Cortex of kidney (tissue), 1 donor: ENCODE data around the gene RPEL1.
"Not testable (repeated sequence)": the region's sequence is repeated elsewhere in the genome, so short reads cannot be mapped to it uniquely, and the experiment has no call there.

Source experiments
- DNase-seq: peaks from one replicate; lab custom pipeline; 2025; lab: John Stamatoyannopoulos, UW

The RPEL1 gene

GRCh38 chr10:103245587-103245986 is at the start of gene RPEL1:
Gene RPEL1 (plus strand): TSS chr10:103245887. CDS start chr10:103245997, 110 bp downstream.
- DNase-seq: not testable (repeated sequence)

GRCh38 chr10:103196516-103196915 is 49.2 kb upstream of the RPEL1 start:
- no peak for DNase-seq

- no peak for DNase-seq
These were observed 48.5 kb upstream of the RPEL1 start for GRCh38 chr10:103197174-103197573.

- DNase-seq: no peak
These were observed 47.8 kb upstream of the RPEL1 start for GRCh38 chr10:103197903-103198302.

- DNase-seq: no peak
These were observed 47.0 kb upstream of the RPEL1 start for GRCh38 chr10:103198648-103199047.

GRCh38 chr10:103199488-103199887 is 46.2 kb upstream of the RPEL1 start:
- DNase-seq: no peak

GRCh38 chr10:103202319-103202718 is 43.4 kb upstream of the RPEL1 start:
- no peak for DNase-seq

- DNase-seq: no peak
These were observed 42.2 kb upstream of the RPEL1 start for GRCh38 chr10:103203466-103203865.

GRCh38 chr10:103204353-103205255 is 41.1 kb upstream of the RPEL1 start:
- DNase-seq: no peak

GRCh38 chr10:103205401-103205800 is 40.3 kb upstream of the RPEL1 start:
- not testable (repeated sequence) for DNase-seq

- not testable (repeated sequence) for DNase-seq
These were observed 39.0 kb upstream of the RPEL1 start for GRCh38 chr10:103206715-103207114.

- no peak for DNase-seq
These were observed 38.5 kb upstream of the RPEL1 start for GRCh38 chr10:103207141-103207540.

GRCh38 chr10:103207643-103208042 is 38.0 kb upstream of the RPEL1 start:
- DNase-seq: not testable (repeated sequence)

- DNase-seq: not testable (repeated sequence)
These were observed 35.4 kb upstream of the RPEL1 start for GRCh38 chr10:103210262-103210661.

- DNase-seq: no peak
These were observed 30.1 kb upstream of the RPEL1 start for GRCh38 chr10:103215601-103216000.

- DNase-seq: not testable (repeated sequence)
These were observed 29.3 kb upstream of the RPEL1 start for GRCh38 chr10:103216362-103216761.

GRCh38 chr10:103224133-103224532 is 21.6 kb upstream of the RPEL1 start:
- DNase-seq: no peak

GRCh38 chr10:103224721-103225120 is 21.0 kb upstream of the RPEL1 start:
- not testable (repeated sequence) for DNase-seq

- DNase-seq: no peak
These were observed 19.7 kb upstream of the RPEL1 start for GRCh38 chr10:103225939-103226338.

GRCh38 chr10:103227416-103227815 is 18.3 kb upstream of the RPEL1 start:
- no peak for DNase-seq

GRCh38 chr10:103231047-103231551 is 14.6 kb upstream of the RPEL1 start:
- DNase-seq: no peak

- DNase-seq: no peak
These were observed 13.5 kb upstream of the RPEL1 start for GRCh38 chr10:103232131-103232673.
